PFSK-1 (cell line): ENCODE results near the gene ASF1A.

Source experiments
- POLR2AphosphoS5 ChIP-seq: IDR thresholded peaks from 2 replicates; pipeline ENCODE4 v1.6.1; 2012; ENCODE audit warnings: low read depth, mild to moderate bottlenecking, control low read depth, low read length, moderate library complexity
- TF ChIP-seq, protein P1 (sequence below), 2 experiments: IDR thresholded peaks; 2 replicates each; pipeline versions ENCODE4 v1.6.1 to v1.8.0; 2011 to 2012; ENCODE audit warnings: low read depth in 2 of 2, low read length in 2 of 2, control low read depth in 1 of 2, inconsistent platforms in 1 of 2, mild to moderate bottlenecking in 1 of 2, moderate library complexity in 1 of 2; ENCODE audit not compliant: insufficient read depth in 1 of 2

DNA sequence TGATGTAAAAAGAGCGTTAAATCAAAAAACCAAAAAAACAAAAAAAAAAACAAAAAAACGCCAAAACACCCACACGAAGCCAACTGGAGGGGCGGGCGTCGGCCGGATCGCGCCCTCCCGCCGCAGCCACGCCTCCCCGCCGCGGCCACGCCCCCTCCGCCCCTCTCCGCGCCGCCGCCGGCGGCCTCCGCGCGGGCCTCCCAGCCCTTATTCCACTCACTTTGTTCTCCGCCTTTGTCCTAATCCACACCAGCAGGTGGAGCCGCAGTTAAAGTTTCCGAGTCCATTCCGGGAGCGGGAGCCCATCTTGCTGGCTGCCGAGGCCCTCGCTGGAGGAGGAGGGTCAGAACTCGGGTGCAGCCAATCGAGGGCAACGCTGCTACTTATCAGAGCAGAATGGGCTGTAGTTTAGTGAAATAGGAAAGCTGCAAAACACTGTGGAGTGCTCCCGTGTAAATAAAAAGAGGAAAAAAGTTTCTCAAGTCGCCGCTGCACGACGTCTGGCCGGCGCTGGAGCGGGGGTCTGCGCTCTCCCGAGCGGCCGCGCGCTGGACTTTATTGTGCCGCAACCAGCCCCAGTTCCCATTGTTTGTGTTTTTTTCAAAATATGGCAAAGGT lies at the start of gene ASF1A:
- peak; percentile 97 for TF ChIP-seq POLR2AphosphoS5
- TF ChIP-seq, protein P1, sequence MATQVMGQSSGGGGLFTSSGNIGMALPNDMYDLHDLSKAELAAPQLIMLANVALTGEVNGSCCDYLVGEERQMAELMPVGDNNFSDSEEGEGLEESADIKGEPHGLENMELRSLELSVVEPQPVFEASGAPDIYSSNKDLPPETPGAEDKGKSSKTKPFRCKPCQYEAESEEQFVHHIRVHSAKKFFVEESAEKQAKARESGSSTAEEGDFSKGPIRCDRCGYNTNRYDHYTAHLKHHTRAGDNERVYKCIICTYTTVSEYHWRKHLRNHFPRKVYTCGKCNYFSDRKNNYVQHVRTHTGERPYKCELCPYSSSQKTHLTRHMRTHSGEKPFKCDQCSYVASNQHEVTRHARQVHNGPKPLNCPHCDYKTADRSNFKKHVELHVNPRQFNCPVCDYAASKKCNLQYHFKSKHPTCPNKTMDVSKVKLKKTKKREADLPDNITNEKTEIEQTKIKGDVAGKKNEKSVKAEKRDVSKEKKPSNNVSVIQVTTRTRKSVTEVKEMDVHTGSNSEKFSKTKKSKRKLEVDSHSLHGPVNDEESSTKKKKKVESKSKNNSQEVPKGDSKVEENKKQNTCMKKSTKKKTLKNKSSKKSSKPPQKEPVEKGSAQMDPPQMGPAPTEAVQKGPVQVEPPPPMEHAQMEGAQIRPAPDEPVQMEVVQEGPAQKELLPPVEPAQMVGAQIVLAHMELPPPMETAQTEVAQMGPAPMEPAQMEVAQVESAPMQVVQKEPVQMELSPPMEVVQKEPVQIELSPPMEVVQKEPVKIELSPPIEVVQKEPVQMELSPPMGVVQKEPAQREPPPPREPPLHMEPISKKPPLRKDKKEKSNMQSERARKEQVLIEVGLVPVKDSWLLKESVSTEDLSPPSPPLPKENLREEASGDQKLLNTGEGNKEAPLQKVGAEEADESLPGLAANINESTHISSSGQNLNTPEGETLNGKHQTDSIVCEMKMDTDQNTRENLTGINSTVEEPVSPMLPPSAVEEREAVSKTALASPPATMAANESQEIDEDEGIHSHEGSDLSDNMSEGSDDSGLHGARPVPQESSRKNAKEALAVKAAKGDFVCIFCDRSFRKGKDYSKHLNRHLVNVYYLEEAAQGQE (IDR thresholded peaks at IDR 0.05; ENCODE audit: insufficient read depth in 1 of 2, low read depth in 2 of 2, low read length in 2 of 2) = no peak
